COLO668 (cell line): ENCODE data around the gene STK38.
"Not testable (repeated sequence)": the region's sequence is repeated elsewhere in the genome, so short reads cannot be mapped to it uniquely, and the experiment has no call there.

Experiments
- DNase-seq: peaks from one replicate; lab custom pipeline; 2025; ENCODE audit not compliant: unreplicated experiment; lab: John Stamatoyannopoulos, UW

Gene STK38

GRCh38 chr6:36489426-36489825 lies 57.9 kb downstream of the STK38 start:
- DNase-seq, result no peak

- no peak for DNase-seq
Observed at GRCh38 chr6:36488221-36488620, 59.1 kb downstream of the STK38 start.

- no peak for DNase-seq
Observed at GRCh38 chr6:36487698-36488097, 59.6 kb downstream of the STK38 start.

- no peak for DNase-seq
Observed at GRCh38 chr6:36484736-36485135, 62.5 kb downstream of the STK38 start.

GRCh38 chr6:36483326-36483725 lies 64.0 kb downstream of the STK38 start:
- not testable (repeated sequence) for DNase-seq

GRCh38 chr6:36479256-36479655 lies 68.0 kb downstream of the STK38 start:
- DNase-seq, result no peak

- no peak for DNase-seq
Observed at GRCh38 chr6:36478051-36478526, 69.2 kb downstream of the STK38 start.

GRCh38 chr6:36469946-36470345 lies 77.3 kb downstream of the STK38 start:
- DNase-seq, result no peak

GRCh38 chr6:36469148-36469661 lies 78.1 kb downstream of the STK38 start:
- no peak for DNase-seq

GRCh38 chr6:36467625-36468024 lies 79.7 kb downstream of the STK38 start:
- no peak for DNase-seq

GRCh38 chr6:36464233-36464632 lies 83.0 kb downstream of the STK38 start:
- DNase-seq, result no peak

GRCh38 chr6:36463676-36464075 lies 83.6 kb downstream of the STK38 start:
- DNase-seq, result no peak

GRCh38 chr6:36461646-36462045 lies 85.6 kb downstream of the STK38 start:
- DNase-seq, result no peak

GRCh38 chr6:36460916-36461315 lies 86.4 kb downstream of the STK38 start:
- no peak for DNase-seq

GRCh38 chr6:36459501-36459900 lies 87.8 kb downstream of the STK38 start:
- DNase-seq, result no peak

- DNase-seq, result no peak
Observed at GRCh38 chr6:36455486-36456027, 91.7 kb downstream of the STK38 start.

- not testable (repeated sequence) for DNase-seq
Observed at GRCh38 chr6:36452897-36453296, 94.4 kb downstream of the STK38 start.

- not testable (repeated sequence) for DNase-seq
Observed at GRCh38 chr6:36449173-36449572, 98.1 kb downstream of the STK38 start.

GRCh38 chr6:36445621-36446020 lies 101.7 kb downstream of the STK38 start:
- DNase-seq, result no peak

GRCh38 chr6:36444470-36444869 lies 102.8 kb downstream of the STK38 start:
- DNase-seq, result no peak
